HG03342 (cell line): ENCODE data around the gene GLT6D1.
"Not testable (repeated sequence)": the region's sequence is repeated elsewhere in the genome, so short reads cannot be mapped to it uniquely, and the experiment has no call there.

Source experiments
- ATAC-seq: cut with Tn5 transposase; IDR thresholded peaks from one replicate; pipeline ENCODE4 v1.9.1; 2021; ENCODE audit warnings: mild to moderate bottlenecking, moderate library complexity; ENCODE audit not compliant: unreplicated experiment

The GLT6D1 gene, protein sequence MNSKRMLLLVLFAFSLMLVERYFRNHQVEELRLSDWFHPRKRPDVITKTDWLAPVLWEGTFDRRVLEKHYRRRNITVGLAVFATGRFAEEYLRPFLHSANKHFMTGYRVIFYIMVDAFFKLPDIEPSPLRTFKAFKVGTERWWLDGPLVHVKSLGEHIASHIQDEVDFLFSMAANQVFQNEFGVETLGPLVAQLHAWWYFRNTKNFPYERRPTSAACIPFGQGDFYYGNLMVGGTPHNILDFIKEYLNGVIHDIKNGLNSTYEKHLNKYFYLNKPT

DNA sequence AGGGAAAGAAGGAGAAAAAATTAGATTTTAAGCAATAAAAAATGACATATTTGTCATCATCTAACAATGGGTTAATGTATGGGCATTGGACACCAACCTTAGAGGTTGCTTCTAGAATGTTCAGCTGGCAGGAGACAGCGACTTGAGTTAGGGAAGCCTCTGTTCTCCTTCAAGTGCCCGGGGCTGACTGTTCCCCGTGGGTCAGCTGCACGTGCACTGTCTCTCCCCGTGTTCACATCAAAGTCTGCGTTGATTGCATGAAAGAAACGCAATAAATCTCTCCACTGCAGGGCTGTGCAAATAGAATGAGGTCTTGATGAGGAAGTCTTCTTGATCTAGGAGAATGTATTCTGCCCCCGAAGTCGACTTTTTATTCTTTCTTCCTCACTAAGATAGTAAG lies at the start of gene GLT6D1:
Gene GLT6D1 (minus strand): TSS at position 345 of the 400 bp plus-strand sequence. CDS start 353 bp downstream, outside the sequence.
- no peak for ATAC-seq

DNA sequence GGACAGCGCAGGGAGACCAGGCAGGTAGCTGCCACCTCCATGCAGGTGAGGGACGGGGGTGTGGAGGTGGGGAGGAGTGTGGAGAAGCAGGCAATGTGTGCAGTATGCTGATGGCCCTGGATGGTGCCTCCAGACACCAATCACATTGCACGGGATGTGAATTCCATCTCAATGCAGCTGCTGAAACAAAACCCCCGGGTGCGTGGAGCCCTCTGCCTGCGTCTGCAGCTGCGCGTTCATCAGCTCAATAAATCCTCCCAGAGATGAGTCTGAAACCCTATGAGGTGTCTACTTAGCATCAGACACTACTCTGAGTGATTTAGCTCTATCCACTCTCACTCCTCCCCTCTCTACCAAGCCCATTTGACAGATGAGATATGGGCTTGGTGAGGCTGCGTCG lies 49.7 kb upstream of the GLT6D1 start:
- no peak for ATAC-seq

DNA sequence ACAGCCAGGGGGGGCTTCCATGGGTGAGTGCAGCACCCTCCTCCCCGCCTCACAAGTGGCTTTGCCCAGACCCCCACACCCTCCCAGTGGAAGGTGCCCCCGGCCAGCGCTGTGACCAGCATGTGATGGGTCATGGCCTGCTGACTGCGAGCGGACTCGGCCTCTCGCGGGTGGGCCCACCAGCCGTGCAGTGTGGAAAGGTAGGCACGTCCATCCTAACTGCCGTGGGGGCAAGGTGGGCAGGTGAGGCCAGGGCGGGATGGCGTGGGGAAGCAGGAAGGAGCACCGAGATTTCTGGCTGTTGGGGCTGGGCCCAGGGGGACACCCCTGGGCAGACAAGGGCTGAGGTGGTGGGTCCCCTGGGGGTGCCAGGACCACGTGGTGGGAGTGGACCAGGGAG lies 47.9 kb upstream of the GLT6D1 start:
- ATAC-seq = no peak

DNA sequence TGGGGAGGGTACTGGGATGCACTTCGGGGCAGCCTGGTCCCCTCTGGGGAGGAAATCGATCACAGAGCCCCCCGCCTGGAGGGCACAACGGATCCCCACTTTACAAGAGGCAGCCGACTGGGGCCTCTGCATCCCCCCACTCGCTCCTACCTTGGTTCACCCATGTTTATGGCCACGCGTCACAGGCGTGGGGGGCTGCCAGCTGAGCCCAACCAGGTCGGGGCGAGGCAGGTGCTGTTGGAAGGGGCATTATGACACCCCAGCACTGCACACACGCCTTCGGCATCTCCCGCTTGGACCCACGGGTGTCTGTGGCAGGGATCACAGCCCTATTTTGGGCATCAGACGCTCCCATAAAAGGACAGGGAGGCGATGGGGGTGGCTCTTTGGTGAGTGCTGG lies 45.4 kb upstream of the GLT6D1 start:
- ATAC-seq = no peak

DNA sequence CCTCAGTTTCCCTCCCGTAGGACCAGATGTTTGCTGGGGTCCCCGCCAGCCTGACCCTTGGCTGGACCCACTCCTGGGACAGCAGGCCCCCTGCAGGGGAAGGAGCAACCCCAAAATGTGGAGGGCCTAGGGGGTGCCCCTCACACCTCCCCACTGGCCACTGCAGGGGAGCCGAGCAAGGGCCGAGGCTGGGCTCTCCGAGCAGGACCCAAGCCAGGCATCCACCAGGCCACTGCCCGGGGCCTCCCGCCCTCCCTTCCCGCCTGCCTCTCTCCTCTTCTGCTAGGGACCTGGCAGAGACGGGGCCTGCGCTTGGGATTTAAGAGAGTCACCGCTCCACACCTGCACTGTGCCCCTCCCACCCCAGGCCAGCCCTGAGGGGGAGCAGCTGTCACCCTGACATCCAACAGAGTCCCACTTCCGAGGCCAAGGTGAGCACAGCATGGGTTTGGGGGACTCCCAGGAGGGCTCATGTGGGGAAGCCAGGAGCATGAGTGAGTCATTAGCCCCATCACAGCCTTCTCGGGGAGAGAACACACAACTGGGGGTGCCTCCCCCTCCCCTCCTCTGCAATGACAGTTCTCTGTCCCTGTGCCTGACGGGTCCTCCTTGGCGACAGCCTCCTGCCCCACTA lies 44.2 kb upstream of the GLT6D1 start:
- ATAC-seq = no peak

DNA sequence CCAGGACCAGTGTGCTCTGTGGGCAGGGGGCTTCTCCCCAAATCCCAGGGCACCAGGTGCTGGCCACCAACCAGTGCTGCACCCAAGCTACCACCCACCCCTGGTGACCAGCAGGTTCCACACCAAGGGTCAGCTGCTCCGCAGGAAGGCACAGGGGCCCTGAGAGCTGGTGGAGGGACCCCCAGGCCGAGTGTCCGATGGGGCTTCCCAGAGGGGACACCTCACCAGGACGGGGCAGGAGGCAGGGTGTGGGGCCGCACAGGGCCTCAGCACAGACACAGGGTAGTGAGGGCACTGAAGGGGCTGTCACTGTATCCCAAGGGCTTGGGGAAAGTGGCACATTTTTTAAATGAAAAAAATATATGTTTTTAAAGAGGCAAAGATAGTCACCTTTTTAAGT lies 41.8 kb upstream of the GLT6D1 start:
- no peak for ATAC-seq

DNA sequence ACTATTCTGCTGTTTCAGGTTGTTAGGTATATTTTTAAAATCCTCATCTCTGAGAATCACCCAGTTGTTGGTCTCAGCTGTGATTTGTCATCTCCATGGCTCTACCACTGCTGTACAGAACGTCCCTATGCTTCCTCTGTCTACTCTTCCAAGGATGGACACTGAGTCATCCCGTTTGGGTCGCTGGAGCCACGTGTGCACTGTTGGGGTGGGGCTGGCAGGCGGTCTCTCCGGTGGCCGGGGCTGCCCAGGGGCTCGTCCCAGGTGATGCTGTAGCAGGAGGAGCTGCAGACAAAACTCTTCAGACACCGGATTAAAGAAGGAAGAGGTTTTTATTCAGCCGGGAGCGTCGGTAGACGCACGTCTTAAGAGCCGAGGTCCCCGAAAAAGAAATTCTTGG lies 40.7 kb upstream of the GLT6D1 start:
- no peak for ATAC-seq

DNA sequence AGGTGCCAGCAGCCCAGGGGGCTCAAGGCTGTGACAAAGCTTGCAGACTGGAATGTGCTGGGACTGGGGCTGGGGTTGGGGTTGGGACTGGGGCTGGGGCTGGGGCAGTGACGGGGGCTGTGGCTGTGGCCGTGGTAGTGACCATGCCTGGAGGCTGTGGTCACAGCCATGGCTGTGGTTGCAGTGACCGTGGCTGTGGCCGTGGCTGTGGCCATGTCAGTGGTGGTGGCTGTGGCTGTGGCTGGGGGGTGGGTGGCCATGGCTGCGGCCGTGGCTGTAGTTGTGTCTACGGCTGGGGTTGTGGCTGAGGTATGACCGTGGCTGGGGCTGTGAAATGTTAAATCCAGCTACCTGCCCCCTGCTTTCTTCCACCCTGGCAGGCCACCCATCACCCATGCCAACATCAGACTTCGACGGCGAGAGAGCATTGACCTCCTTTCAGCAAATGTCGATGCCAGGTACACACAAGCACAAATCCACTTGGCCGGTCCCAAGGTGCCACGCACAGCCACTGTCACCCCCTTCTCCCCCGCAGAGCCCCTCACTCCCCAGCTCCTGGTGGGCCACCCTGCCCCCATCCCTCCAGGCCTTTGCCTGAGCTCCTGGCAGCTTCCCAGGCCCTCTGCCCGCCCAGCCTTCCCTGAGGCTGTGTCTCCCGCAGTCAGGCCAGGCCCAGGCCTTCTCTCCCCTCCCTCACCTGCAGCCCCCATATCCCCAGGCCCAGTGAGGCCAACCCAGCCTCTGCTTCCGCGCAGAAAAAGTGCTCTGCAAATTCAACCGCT lies 39.1 kb upstream of the GLT6D1 start:
- no peak for ATAC-seq

DNA sequence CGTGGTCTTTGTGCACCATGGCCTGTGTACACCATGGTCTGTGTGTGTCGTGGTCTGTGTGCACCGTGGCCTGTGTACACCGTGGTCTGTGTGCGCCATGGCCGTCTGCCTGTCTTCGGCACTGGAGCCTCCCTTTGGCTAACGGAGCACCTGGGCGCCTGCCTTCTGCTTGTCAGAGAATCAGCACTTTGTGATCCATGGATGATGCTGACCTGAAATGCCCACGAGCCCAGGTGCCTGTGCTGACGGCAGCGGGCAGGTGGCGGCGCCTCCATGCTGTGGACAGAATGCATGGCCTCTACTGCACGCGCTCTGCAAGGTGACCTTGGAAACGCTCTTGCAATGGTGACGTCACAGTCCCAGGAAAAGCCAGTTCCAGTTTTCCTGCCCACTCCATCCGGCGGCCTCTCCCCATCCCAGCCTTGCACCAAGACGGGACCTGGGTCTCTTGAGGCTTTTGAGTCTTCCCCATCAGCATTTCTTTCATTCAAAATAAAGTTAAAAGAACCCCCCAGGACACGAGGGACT lies 38.4 kb upstream of the GLT6D1 start:
- no peak for ATAC-seq

DNA sequence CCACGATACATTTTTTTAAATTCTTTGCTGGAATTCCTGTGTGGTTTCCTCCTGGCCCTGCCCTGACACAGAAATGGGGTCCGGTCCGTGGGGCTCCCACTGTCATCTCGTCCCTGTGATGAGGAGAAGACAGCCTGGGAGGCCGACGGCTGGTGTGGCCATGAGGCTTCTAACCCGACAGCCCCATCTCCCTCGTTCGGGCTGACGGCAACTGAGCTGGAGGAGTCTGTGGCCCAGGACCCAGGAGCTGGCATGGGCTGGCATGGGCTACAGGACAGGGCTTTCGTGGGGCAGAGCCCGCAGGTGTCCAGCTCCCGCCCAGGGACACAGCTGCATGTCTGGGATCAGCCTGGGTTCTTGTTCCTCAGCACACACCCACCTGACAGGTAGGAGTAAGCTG lies 37.6 kb upstream of the GLT6D1 start:
- no peak for ATAC-seq

DNA sequence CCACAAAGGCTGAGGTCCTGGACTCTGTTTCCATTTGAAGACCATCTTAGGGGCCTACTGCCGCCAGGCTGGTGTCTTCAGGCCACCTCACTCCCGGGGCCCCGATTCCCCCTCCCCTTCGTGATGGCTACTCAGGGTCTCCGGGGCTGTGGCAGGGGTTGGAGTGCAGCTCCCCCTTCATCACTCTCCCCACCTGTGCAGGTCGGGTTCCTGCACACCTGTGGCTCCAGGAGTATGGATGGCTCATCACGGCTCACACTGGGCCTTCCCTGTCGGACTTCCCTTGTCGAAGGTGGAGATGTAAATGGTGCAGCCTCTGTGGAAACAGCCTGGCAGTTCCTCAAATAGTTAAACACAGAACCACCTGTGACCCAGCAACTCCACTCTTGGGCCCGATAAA lies 35.6 kb upstream of the GLT6D1 start:
- ATAC-seq = no peak

DNA sequence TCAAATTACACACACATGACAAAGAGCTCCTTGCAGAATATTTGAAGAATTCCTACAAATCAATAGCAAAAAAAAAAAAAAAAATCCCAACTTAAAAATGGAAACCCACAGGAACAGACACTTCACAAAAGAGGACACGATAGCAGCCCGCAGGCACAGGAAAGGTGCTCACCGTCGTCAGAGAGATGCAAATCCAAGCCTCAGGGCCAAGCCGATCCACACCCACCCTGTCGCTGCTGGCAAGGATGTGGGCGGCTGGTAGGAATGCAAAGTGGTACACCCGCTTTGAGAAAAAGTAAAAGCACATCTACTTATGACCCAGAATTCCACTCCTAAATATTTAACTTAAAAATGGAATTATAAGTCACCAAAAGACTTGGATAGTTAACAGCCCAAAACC lies 34.6 kb upstream of the GLT6D1 start:
- no peak for ATAC-seq

DNA sequence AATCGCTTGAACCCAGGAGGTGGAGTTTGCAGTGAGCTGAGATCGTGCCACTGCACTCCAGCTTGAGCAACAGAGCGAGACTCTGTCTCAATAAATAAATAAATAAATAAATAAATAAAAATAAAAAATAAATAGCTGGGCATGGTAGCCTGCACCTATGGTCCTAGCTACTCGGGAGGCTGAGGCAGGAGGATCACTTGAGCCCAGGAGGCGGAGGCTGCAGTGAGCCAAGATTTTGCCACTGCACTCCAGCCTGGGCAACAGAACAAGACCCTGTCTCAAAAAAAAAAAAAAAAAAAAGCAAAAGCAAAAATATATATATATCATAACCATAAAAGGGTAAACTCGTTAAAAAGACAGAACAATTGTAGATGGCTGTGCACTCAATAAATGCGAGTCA lies 33.4 kb upstream of the GLT6D1 start:
- not testable (repeated sequence) for ATAC-seq

DNA sequence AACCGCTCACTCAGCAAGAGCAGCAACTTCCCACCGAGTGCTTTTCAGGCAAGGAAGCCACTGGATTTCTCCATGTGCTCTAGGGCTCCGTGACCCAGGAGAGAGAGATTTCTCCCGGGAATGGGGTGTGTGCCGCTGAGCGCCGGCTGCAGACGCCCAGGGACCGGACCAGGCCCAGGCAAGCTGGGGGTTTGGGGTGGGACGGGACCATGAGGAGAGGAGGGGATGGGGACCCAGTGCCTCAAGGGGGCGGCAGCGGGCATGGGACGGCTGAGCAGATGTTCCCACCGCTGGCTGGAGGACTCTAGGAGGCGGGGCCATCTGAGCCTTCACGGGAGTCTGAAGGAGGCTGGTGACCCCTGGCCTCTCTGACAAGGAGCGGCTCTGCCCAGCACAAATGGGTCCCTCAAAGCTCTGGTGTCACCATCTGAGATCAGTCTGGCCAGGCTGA lies 32.3 kb upstream of the GLT6D1 start:
- ATAC-seq = no peak

DNA sequence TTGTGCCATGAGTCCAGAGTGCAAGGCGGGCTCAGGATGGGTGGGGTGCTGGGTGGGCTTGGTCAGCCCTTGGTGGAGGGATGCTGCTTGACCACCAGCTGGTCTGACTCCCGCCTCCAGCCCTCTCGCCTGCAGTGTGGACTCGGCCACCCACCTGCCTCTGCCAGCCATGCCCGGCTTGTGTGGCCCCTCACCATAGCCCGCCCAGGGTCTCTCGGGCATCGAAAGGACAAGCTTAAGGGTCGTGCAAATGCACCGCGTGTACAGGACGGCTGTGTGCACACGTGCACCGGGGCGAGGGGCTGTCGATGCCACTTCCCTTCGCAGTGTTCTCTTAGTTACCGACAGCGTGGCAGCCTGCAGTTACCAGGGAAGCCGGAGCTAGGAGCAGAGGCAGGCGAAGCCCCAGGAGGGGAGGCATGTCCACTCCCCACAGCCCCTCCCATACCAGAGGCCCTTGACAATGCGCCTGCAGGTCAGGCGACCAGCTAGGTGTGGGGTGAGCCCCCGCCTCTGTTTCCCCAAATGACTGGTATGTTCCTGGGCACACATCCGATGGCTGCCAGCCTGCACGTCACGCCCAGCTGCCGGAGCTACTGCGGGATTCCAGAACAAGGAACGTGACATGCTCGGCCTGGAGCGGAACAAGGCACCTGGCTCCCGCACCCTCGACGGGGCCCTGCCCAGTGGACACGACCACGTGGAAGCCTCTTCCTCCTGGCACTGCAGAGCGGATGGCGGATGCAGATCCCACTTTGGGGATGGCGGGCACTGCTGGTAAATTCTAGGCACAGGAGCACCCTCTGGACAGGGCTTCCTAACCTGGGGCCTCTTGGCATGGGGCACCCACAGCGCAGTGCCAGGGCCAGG lies 31.6 kb upstream of the GLT6D1 start:
- ATAC-seq = no peak

DNA sequence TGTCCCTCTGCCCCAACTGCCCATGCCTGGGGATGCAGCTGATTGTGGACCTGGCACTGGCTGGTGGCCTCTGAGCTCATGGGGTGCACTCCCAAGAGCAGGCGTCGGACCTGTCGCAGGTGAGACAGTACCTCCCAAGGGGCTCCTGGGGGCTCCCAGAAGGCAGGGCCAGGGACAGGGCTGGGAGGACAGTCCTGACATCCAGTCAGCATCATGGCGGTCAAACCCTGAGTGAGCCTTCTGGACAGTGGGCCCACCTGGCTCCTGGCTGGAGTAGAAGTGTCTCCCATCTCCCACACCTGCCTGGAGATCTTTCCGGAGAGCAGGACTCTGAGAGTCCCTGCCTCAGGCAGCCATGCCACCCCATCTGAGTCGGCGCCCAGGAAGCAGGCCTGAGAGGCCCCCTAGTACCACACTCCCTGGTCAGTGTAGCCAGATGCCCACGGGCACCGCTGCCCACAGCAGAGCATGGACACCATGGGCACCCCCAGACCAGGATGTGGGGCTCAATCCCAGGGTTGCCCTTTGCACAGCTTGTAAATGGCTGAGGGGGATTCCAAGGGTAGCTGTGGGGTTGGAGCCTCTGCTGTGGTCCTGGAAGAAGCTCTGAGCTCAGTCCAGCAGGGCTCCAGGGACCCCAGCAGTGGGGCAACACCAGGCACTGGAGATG lies 30.4 kb upstream of the GLT6D1 start:
- ATAC-seq = no peak

DNA sequence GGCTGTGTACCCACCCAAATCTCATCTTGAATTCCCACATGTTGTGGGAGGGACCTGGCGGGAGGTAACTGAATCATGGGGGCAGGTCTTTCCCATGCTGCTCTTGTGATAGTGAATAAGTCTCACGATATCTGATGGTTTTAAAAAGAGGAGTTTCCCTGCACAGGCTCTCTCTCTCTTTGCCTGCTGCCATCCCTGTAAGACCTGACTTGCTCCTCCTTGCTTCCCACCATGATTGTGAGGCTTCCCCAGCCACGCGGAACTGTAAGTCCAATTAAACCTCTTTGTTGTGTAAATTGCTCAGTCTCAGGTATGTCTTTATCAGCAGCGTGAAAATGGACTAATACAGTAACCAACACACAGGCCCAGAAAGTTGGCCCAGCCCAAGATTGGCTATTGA lies 29.7 kb upstream of the GLT6D1 start:
- not testable (repeated sequence) for ATAC-seq

DNA sequence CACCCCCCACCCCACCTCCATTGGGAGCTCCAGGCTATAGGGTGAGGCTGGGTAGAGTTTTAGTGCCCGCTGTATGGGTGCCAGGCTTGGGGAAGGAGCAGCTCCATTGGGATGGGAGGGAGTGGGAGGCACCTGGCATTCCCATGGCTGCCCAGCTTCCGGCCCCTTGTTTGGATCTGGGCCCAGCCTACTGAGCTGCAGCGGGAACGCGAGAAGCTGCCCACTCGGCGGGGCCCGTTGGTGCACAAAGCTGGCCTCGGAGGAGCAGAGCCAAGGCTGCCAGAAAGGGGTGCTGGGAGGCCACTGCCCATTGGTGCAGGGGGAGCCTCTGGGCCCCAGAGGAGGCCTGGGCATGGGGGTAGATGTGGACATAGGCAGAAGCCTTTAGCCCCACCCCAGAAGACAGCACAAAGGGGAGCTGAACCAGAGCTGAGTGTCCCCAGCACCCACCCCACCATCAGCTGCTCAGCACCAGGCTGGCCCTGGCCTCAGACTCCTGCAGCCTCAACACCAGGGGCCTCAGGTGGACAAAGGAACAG lies 28.2 kb upstream of the GLT6D1 start:
- ATAC-seq = no peak

DNA sequence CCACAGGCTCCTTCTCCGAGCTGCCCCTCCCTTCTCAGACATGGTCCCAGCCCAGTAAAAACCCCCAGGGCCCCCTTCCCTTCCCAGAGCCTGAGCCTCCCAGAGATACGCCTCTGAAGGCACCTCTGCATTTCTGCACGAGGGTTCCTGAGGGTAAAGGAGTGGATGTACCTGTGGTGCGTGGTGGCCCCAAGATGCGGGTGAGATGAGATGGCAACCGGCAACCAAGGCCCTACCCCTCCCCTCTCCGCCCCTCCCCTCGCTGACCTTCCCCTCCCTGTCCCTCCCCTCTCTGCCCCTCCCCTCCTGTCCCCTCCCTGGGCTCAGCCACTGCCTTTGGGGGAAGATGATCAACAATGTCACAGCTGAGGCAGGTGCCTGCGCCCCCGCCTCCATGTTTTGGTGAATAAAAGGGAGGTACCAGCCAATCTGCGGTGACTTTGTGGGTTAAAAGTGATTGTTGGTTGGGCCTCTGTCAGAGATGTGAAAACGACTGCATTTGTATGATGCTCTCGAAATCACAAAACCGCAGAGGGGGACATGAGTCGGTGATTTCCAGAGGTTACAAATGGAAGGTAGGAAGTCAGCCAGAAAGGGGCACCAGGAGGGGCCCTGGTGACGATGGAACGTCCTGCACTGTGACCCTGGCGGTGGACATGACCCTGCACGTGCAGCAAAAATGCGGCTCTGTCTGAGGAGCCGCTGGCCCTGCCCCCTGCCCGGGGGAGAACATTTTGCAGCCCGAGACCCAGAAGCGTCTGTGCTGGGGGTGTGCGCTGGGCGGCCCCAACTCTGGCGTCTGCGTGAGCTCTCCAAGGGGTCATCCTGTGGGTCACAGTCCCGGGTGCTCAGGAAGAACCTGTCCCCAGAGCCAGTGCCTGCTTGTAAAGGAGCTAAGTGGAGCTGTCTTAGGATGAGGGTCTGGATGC lies 27.5 kb upstream of the GLT6D1 start:
- ATAC-seq = no peak
